HG02678 (cell line): ENCODE data around the gene SDK1.
"Not testable (repeated sequence)": the region's sequence is repeated elsewhere in the genome, so short reads cannot be mapped to it uniquely, and the experiment has no call there.

Experiments used
- ATAC-seq: cut with Tn5 transposase; IDR thresholded peaks from one replicate; pipeline ENCODE4 v1.9.1; 2021; ENCODE audit warnings: mild to moderate bottlenecking, moderate library complexity; ENCODE audit not compliant: unreplicated experiment

The SDK1 gene

GRCh38 chr7:3899559-3899991 lies 598.5 kb downstream of the SDK1 start:
- ATAC-seq = no peak

GRCh38 chr7:3908153-3908552 lies 607.1 kb downstream of the SDK1 start:
- ATAC-seq = no peak

- no peak for ATAC-seq
Measured at GRCh38 chr7:3909128-3909527, 608.1 kb downstream of the SDK1 start.

- no peak for ATAC-seq
Measured at GRCh38 chr7:3910054-3910453, 609.0 kb downstream of the SDK1 start.

GRCh38 chr7:3911685-3912084 lies 610.6 kb downstream of the SDK1 start:
- ATAC-seq = no peak

- ATAC-seq = no peak
Measured at GRCh38 chr7:3912291-3912690, 611.2 kb downstream of the SDK1 start.

GRCh38 chr7:3914051-3914775 lies 613.2 kb downstream of the SDK1 start:
- ATAC-seq = no peak

GRCh38 chr7:3915337-3915878 lies 614.4 kb downstream of the SDK1 start:
- ATAC-seq = no peak

GRCh38 chr7:3916146-3916545 lies 615.1 kb downstream of the SDK1 start:
- no peak for ATAC-seq

- no peak for ATAC-seq
Measured at GRCh38 chr7:3917436-3917835, 616.4 kb downstream of the SDK1 start.

- no peak for ATAC-seq
Measured at GRCh38 chr7:3918576-3918975, 617.5 kb downstream of the SDK1 start.

GRCh38 chr7:3922175-3922635 lies 621.2 kb downstream of the SDK1 start:
- ATAC-seq = no peak

GRCh38 chr7:3923307-3923918 lies 622.4 kb downstream of the SDK1 start:
- no peak for ATAC-seq

- ATAC-seq = no peak
Measured at GRCh38 chr7:3924277-3924676, 623.2 kb downstream of the SDK1 start.

GRCh38 chr7:3927446-3928110 lies 626.5 kb downstream of the SDK1 start:
- ATAC-seq = no peak

GRCh38 chr7:3928727-3929515 lies 627.9 kb downstream of the SDK1 start:
- no peak for ATAC-seq

- ATAC-seq = no peak
Measured at GRCh38 chr7:3931843-3932242, 630.8 kb downstream of the SDK1 start.

- ATAC-seq = no peak
Measured at GRCh38 chr7:3937146-3937545, 636.1 kb downstream of the SDK1 start.

- ATAC-seq = no peak
Measured at GRCh38 chr7:3937605-3938004, 636.6 kb downstream of the SDK1 start.

- not testable (repeated sequence) for ATAC-seq
Measured at GRCh38 chr7:3941706-3942105, 640.7 kb downstream of the SDK1 start.

GRCh38 chr7:3942276-3942675 lies 641.2 kb downstream of the SDK1 start:
- ATAC-seq = no peak
